NCI-H2196 (cell line): Measurements from ENCODE around the gene CBX5.
A peak's percentile ranks its signal among the peaks of the same experiment; 100 is the strongest.
"Not testable (repeated sequence)": the region's sequence is repeated elsewhere in the genome, so short reads cannot be mapped to it uniquely, and the experiment has no call there.

Source experiments
- DNase-seq: peaks from one replicate; lab custom pipeline; 2025; ENCODE audit not compliant: unreplicated experiment; lab: John Stamatoyannopoulos, UW

The CBX5 gene

DNA sequence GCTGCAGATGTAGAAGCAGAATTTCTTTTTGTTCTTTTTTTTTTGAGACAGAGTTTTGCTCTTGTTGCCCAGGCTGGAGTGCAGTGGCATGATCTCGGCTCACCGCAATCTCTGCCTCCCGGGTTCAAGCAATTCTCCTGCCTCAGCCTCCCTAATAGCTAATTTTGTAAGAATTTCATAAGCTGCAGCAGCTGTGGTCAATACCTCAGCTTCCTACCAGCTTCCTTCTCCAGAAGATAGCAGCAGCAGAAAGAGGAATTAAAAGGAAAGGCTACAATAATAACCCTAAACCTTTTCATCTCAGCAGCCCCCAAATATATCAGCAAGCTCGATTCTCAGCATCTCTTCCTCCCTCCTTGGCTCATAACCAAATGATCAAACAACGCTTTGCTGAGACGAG lies 52.0 kb downstream of the CBX5 start:
- not testable (repeated sequence) for DNase-seq

DNA sequence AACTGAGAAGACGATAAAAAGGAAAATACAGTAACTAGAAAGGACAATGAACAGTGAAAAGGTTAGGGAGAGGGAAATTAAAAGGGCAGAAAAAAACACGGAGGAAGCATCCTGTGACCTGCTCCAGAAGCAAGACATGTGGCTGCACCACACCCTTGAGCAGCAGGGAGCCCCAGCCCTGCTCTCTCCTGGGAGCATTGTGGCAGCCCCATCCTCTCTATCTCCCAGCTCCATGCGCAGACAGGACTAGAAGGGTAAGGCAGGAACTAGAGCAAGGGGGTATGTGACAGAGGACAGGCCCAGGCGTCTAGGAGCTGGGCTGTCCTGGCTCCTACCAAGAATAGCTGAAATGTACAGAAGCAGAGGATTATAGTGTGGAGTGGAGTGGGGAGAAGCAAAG lies 52.5 kb downstream of the CBX5 start:
- DNase-seq, result no peak

DNA sequence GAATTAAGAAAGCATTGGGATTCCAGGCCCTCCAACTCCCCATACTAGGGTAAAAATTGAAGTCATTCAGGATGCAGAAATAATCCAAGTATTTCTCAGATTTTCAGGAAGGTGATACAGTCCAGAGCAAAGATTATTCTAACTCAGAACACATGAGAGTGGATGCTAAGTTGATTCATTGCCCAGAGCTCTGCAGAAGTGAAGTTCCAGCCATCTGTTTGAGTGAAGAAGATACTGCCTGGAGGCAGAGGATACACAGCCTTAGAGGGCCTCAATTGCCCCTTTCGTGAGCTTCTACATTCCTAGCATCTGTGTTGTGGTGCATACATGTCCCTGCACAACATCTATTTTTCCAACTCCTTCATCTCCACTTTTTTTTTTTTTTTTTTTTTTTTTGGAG lies 54.3 kb downstream of the CBX5 start:
- no peak for DNase-seq

GRCh38 chr12:54222609-54223008 lies 57.3 kb downstream of the CBX5 start:
- no peak for DNase-seq

DNA sequence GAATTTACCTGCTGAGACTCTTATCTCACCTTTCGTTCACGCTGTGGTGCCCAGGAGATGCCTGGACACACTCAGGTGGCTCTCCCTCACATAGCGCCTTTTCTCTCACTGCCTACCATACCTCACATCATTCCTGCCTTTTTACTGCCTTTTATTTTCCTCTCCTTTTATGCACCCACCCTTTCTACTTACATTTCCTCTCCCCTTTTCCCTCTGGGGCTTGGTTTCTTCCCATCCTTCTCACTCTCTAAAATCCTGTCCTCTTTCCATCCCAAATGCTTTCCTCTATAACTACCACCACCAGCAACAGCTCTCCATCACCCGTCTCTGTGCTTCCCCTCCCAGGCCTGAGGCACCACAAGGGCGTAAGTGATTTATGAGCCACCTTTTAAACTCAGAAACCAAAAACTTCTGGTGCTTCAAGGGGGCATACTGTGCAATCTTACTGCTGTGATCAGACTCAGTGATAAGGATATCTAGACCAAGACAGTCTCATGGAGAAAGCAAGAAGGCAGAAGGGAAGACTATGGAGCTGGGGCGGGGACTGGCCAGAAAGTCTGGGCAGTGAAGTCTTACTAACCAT lies 58.4 kb downstream of the CBX5 start:
- no peak for DNase-seq

GRCh38 chr12:54220567-54220966 lies 59.4 kb downstream of the CBX5 start:
- no peak for DNase-seq

DNA sequence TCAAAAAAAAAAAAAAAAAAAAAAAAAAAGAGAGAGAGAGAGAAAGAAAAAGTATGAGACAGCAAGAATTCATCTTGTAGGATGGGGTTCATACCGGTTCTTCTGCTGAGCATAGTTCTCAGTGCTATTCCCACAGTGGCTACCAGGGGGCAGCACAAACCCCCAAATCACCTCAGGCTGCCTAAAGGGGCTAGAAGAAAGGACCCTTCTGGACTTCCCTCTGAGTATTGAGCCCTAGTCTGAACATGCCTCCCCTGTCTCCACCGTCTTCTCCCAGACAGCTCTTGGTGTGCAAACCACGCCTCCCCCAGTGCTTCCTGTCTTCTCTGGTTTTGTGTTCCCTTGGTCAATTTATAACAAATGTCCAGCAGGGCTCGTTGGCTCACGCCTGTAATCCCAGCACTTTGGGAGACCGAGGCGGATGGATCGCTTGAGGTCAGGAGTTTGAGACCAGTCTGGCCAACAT lies 59.8 kb downstream of the CBX5 start:
- peak; percentile 35 for DNase-seq

DNA sequence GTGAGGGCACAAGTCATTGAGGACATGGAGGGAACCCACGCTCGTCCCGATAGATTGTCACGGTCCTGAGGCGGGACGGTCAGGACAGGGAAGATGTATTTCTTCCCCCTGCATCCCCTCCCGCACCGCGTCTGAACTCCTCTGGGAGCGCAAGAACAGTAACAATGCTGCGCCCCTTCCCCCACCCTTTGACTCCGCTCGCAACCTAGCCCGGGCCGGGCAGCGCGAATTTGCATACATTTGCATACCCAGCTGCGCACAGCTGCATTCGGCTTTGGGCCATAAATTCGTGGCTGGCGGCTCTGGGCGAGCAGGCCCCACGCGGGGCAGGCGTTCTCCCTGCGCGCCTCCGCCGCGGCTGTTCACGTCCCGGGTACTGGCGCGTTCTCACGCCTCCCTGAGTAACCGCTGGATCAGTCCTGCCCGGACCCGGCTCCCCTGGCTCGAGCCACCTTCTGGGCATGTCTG lies 62.1 kb downstream of the CBX5 start:
- DNase-seq, result no peak

DNA sequence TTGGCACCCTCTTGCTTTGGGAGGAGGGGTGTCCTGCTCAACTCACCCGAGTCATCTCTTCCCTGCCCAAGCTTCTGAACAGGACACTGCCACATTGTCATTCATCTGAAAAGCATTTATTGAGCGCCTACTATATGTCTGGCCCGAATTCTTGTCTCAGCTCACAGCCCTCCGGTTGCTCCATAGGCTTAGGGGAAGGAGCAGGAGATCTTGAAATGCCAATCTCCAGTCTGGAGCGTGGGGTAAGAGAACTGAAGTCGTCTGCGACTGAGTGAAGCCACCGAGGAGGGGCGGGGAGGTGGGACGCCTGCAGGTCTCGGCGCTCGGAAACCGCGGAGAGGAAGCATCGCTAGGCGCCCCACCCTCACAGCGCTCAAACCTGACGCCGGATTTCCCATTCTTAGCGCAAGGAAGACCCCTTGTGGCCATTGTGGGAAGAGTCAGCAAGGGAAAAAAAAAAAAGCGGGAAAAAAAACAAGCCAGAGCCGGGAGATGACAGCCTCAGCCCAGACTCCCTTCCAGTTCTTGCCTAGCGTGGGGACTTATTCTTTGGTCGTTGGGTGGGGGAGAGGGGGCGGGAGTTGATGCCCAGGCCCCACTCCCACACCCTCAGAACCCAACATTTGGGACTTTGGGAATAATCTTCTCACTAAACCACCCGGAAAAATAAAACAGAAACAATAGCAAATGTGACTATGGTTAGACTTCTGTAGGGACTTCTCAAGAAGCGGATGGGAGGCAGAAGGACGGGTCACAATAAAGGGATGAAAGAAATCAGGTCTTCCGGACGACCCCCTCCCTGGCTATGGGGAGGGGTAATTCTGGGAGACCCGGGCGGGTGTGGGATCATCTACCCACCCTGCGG lies 62.9 kb downstream of the CBX5 start:
- peak; percentile 87 for DNase-seq

- DNase-seq, result no peak
Observed at GRCh38 chr12:54215989-54216796, 63.7 kb downstream of the CBX5 start.

GRCh38 chr12:54214553-54215406 lies 65.1 kb downstream of the CBX5 start:
- DNase-seq, result peak; percentile 94

- no peak for DNase-seq
Observed at GRCh38 chr12:54213079-54213478, 66.8 kb downstream of the CBX5 start.

DNA sequence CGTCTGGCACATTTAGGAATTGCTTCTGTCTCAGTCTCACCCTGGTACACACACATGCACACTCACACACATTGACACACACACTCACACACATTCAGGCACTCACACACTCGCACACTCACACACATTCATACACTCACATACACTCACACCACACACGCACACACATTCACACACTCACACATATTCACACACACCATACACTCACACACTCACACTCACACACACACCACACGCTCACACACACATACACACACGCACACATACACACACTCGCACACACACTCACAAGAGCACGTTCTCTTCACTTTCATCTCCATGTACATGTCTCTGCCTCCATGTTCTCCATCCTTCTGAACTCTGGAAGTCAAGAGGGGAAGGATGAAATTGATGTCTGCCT lies 68.0 kb downstream of the CBX5 start:
- DNase-seq, result no peak

- DNase-seq, result no peak
Observed at GRCh38 chr12:54210400-54210790, 69.5 kb downstream of the CBX5 start.

DNA sequence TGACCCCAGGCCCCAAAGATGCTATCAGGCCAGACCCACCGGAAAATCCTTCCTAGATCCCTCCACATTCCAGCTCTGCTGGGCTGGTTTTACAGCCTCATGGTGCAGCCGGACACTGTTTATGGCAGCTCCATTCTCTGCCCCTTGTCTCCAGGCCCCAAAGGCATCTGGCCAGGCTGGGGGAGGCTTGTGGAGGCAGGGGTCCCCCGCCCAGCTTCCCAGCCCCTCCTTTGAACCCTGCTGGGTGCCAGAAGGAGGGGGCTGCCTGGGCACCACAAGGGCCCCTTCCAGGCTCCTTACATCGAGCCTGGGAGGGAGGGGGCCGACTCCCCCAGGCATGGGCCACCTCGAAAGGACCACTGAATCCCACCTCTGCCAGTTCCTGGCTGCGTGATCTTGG lies 71.3 kb downstream of the CBX5 start:
- no peak for DNase-seq

- DNase-seq, result peak; percentile 89
Observed at GRCh38 chr12:54207539-54208294, 72.2 kb downstream of the CBX5 start.

DNA sequence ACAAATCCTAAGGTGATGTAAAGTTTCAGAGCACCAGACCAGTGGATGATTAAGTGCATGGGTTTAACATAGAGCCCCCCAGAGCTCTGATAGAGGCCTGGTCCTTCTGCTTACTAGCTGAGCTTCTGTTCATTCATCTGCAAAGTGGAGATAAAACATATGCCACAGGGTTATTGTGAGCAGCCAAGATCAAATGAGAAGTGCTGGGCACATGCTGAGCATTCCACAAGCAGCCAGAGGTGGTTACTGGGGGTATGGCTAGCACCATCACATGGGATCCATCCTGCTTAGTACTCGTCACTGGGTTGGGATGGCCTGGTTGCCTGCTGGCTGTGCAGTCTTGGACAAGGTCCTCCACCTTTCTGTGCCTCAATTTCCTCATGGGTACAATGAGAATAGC lies 73.1 kb downstream of the CBX5 start:
- no peak for DNase-seq

GRCh38 chr12:54204316-54204715 lies 75.6 kb downstream of the CBX5 start:
- DNase-seq, result no peak

DNA sequence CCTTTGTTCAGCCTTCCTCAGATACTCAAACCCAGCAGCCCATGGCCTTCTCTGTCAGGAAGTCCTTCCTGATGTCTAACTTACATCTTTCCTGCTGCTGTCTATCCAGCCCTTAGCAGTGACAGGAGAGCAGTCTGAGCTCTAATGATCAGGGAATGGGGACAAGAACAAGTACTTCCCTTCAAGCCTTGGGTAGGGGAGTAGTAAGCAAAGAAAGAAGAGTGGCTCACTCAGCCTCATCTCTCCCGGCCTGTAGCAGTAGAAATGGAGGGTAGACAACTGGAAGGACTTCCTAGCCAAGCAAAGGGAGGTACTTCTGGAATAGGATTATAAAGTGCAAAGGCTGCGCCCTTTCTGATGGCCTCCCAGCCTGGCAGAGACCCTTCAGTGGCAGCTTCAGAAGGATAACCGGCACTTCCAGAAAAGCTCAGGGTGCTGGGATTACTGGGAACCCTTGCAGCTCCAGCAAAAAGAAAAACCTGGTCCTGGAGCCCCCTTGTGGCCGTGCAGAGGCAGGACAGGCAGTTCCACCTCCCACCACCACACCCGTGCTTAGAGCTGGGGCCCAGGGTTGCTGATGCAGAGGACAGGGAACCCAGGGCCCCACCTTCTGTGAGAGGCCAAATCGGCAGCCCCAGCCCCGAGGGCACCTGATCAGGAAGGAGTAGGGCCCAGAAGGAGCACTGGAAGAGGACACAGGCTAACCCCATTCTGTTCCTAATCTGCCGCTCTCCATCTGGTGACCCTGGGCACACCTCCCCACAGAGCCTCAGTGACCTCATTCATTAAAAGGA lies 78.7 kb downstream of the CBX5 start:
- DNase-seq, result peak; percentile 72
